GM18526 (cell line): ENCODE results near the gene SMARCA4.

Experiments
- POLR2A ChIP-seq: IDR thresholded peaks from 3 replicates; pipeline ENCODE4 v1.6.1; 2011; ENCODE audit not compliant: insufficient read length; ENCODE audit errors: extremely low read depth

SMARCA4 gene

GRCh38 chr19:11033763-11034162 is 72.9 kb downstream of the SMARCA4 start:
- no peak for TF ChIP-seq POLR2A

- no peak for TF ChIP-seq POLR2A
These were observed 73.8 kb downstream of the SMARCA4 start for GRCh38 chr19:11034449-11035213.

- no peak for TF ChIP-seq POLR2A
These were observed 74.9 kb downstream of the SMARCA4 start for GRCh38 chr19:11035441-11036377.

GRCh38 chr19:11038511-11038910 is 77.7 kb downstream of the SMARCA4 start:
- TF ChIP-seq POLR2A: no peak

- no peak for TF ChIP-seq POLR2A
These were observed 80.4 kb downstream of the SMARCA4 start for GRCh38 chr19:11041194-11041593.

GRCh38 chr19:11041966-11042627 is 81.3 kb downstream of the SMARCA4 start:
- no peak for TF ChIP-seq POLR2A

- TF ChIP-seq POLR2A: no peak
These were observed 83.6 kb downstream of the SMARCA4 start for GRCh38 chr19:11044431-11044830.

- TF ChIP-seq POLR2A: no peak
These were observed 84.7 kb downstream of the SMARCA4 start for GRCh38 chr19:11045536-11045935.

- TF ChIP-seq POLR2A: no peak
These were observed 86.0 kb downstream of the SMARCA4 start for GRCh38 chr19:11046605-11047354.

- TF ChIP-seq POLR2A: no peak
These were observed 87.0 kb downstream of the SMARCA4 start for GRCh38 chr19:11047866-11048265.

GRCh38 chr19:11050323-11051114 is 89.7 kb downstream of the SMARCA4 start:
- TF ChIP-seq POLR2A: no peak

GRCh38 chr19:11053817-11054195 is 93.0 kb downstream of the SMARCA4 start:
- TF ChIP-seq POLR2A: no peak

GRCh38 chr19:11054200-11054599 is 93.4 kb downstream of the SMARCA4 start:
- no peak for TF ChIP-seq POLR2A

GRCh38 chr19:11054628-11055027 is 93.8 kb downstream of the SMARCA4 start:
- TF ChIP-seq POLR2A: no peak
